H7 (cell line): ENCODE measurements around the gene HS6ST3. TPM values are rescaled to one million over a fixed set of nuclear protein-coding genes. Genes with fewer than 3 reads are reported as not detected.

Experiments used
- DNase-seq: peaks from one replicate; pipeline ENCODE4 v3.0.0; 2012
- H3K27me3 ChIP-seq: 2 replicates; pipeline ENCODE4 v1.6.0; 2011; ENCODE audit warnings: mild to moderate bottlenecking, low read length; ENCODE audit not compliant: control insufficient read depth, insufficient read depth
- H3K36me3 ChIP-seq: replicated peaks from 2 replicates; pipeline ENCODE4 v1.5.1; 2011; ENCODE audit warnings: low read length; ENCODE audit not compliant: control insufficient read depth, insufficient read depth
- H3K4me3 ChIP-seq: 2 replicates; pipeline ENCODE4 v1.5.1; 2011; ENCODE audit warnings: low read depth, mild to moderate bottlenecking, control low read depth, low read length, moderate library complexity; ENCODE audit not compliant: insufficient read depth
- total RNA-seq: library from RNA; depleted of rRNA; stranded (reverse); fragments of >200 nt; shearing (Covaris generic); gene quantifications from 2 replicates; pipeline ENCODE4 v1.2.3, GENCODE V29; 2014

The HS6ST3 gene
- total RNA-seq, 1 experiment from 2014 or later = 0.21 TPM

DNA sequence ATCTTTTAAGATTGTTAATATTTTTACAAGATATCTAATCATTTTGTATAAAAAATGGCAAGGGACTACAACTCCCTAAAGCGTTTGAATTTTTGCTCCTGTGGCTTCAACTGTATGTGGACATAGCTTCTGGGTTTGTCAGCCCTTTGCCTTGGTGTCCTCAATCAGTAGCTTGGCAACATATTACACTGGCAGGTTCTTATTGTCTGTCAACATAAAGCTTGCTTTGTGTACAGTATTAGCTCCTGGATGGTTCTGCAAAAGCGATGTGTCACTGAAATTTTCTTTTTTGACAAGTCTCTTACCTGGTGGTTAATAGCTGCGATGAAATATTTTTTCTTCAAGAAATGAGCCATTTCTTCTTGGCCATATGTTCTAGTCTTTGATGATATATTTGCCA, 190.0 kb downstream of the HS6ST3 start:
- DNase-seq = no peak
- H3K4me3 ChIP-seq = no peak overlapping the region
- H3K27me3 ChIP-seq = no peaks in the 10 kb centered on the region
- no peaks in the 10 kb centered on the region for H3K36me3 ChIP-seq

DNA sequence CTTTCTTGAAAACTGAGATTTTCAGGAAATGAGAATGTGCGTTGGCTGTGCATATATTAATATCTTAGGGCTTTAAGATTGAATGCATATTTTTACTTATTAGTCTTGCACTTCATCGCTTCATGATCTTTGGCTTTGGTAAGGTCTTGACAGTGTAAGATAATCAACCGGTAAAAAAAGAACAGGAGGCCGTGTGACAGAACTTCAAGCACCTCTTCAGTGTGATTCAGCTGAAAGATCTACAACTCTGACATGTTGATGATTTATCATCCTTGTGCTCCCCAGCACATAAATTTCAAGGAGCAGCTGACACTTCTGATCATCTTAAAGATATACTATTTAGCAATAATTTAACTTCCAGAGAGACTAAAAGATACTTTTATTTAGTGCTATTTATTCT, 195.1 kb downstream of the HS6ST3 start:
- Histone ChIP-seq H3K4me3 (no peak overlapping the region), H3K36me3 (no peaks in the 10 kb centered on the region), H3K27me3 (no peaks in the 10 kb centered on the region)
- DNase-seq = no peak

DNA sequence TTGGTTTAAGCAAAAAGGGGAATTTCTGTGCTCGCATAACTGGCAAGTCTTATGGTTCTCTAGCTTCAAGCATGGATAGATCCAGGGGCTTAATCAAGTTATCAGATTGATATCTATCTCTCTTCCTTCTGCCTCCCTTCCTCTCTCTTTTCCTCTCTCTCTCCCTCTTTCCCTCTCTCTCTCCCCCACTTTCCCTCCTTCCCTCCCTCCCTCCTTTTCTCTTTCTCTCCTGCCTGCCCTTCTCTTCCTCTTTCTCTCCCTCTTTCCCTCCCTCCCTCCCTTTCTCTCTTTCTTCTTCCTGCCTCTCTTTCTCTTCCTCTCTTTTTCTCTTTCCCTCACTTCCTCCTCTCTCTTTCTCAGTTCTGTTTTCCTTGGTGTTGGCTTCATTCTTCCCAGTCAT, 195.8 kb downstream of the HS6ST3 start:
- Histone ChIP-seq H3K27me3 (no peaks in the 10 kb centered on the region), H3K4me3 (no peak overlapping the region), H3K36me3 (no peaks in the 10 kb centered on the region)
- no peak for DNase-seq

DNA sequence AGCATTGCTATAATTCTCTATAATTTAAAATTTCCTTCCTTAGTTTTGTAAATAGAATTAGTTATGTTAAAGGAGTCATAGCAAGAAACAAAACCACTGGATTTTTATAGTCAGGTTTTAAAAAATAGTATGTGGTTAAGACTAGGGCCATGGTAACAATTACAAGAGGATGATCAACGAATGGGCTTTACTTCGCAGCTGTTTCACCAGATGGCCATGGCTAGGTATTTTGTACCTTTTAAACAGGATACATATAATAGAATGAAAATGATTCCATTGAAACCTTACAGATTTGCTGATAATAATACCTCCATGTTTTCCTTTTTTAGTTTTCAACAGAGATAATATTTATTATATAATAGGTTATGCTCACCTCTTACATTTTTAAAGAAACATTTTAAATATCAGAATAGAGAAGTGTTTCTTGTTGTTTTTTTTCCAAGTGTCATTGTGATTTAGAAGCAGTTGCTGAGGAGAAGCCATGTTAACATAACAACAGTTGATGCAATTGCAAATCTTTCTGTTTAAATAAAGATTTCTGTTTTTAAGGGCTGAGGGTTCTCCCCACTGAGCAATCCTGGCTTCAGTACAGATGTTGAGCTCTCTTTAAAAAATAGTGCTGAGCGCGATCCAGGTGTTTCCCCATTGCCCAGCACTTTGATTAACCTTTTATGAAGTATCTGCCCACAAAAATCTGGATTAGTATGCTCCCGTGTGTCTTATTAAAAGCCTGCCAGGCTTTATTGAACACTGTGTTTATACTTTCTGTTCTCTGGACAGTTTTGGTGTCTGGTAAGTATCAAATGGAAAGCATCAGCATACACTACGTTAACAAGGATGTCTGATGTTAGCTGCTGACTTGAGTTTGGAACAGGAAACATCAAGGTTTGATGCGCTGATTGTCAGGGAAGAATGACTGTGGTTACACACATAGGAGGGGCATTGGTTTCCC, 205.3 kb downstream of the HS6ST3 start:
- peak; percentile 6 for DNase-seq
- Histone ChIP-seq H3K4me3 (no peak overlapping the region), H3K27me3 (no peaks in the 10 kb centered on the region)

DNA sequence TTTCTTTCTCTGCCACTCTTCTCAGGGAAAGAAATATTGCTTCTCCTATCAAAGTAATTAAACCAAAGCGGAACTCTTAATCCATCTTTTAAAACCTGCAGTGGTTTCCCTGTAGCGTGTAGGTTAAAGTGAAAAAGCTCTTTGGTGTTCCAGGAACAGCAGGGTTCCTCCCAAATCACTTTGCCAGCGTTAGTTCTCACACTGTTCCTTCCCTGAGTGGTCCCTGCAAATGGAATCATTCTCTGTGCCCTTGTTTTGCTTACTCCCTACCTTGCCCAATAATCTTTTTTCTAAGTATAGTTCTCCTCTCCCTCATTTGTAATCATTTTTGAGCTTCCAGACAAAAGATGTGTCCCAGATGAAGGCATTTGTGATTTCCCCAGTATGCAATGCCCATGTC, 207.5 kb downstream of the HS6ST3 start:
- Histone ChIP-seq H3K27me3 (no peaks in the 10 kb centered on the region), H3K4me3 (no peak overlapping the region), H3K36me3 (no peaks in the 10 kb centered on the region)
- DNase-seq = no peak

More for the DNA sequence above, 205.3 kb downstream of the HS6ST3 start:
- no peaks in the 10 kb centered on the region for H3K36me3 ChIP-seq

DNA sequence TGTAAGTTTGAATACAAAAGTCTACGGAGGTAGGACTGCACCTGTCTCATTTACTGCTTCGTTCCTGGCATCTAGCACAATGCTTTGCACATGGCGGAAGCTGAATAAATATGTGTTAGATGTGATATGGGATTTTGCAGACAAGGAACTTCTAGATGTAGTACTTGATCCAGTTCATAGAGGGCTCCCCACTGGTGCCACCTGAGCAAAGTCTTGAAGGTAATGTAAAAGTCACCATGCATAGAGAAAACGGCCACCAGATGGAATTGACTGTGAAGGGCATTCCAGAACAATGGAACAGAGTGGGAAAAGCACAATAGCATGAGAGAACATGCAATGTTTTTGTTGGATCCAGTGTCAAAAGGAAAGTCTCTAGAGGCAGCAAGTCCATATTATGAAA, 209.3 kb downstream of the HS6ST3 start:
- no peaks in the 10 kb centered on the region for H3K27me3 ChIP-seq
- H3K36me3 ChIP-seq = no peaks in the 10 kb centered on the region
- H3K4me3 ChIP-seq = no peak overlapping the region
- no peak for DNase-seq

- Histone ChIP-seq H3K27me3 (no peaks in the 10 kb centered on the region), H3K36me3 (no peaks in the 10 kb centered on the region), H3K4me3 (no peak overlapping the region)
- DNase-seq = no peak
Observed at GRCh38 chr13:96308568-96308967, 218.7 kb downstream of the HS6ST3 start.

- Histone ChIP-seq H3K36me3 (no peaks in the 10 kb centered on the region), H3K27me3 (no peaks in the 10 kb centered on the region), H3K4me3 (no peak overlapping the region)
- DNase-seq = no peak
Observed at GRCh38 chr13:96314974-96315373, 225.1 kb downstream of the HS6ST3 start.

- Histone ChIP-seq H3K4me3 (no peak overlapping the region), H3K36me3 (no peaks in the 10 kb centered on the region; the same call in 1 of the 2 replicates)
- no peak for DNase-seq
Observed at GRCh38 chr13:96338030-96338429, 248.1 kb downstream of the HS6ST3 start.

GRCh38 chr13:96342286-96342685, 252.4 kb downstream of the HS6ST3 start:
- Histone ChIP-seq H3K4me3 (no peak overlapping the region), H3K27me3 (no peaks in the 10 kb centered on the region), H3K36me3 (no peaks in the 10 kb centered on the region)
- no peak for DNase-seq

More at GRCh38 chr13:96338030-96338429, 248.1 kb downstream of the HS6ST3 start:
- H3K27me3 ChIP-seq = no peaks in the 10 kb centered on the region

- no peaks in the 10 kb centered on the region for H3K27me3 ChIP-seq
- no peaks in the 10 kb centered on the region for H3K36me3 ChIP-seq
- DNase-seq = no peak
- no peak overlapping the region for H3K4me3 ChIP-seq
Observed at GRCh38 chr13:96342852-96343465, 253.1 kb downstream of the HS6ST3 start.

DNA sequence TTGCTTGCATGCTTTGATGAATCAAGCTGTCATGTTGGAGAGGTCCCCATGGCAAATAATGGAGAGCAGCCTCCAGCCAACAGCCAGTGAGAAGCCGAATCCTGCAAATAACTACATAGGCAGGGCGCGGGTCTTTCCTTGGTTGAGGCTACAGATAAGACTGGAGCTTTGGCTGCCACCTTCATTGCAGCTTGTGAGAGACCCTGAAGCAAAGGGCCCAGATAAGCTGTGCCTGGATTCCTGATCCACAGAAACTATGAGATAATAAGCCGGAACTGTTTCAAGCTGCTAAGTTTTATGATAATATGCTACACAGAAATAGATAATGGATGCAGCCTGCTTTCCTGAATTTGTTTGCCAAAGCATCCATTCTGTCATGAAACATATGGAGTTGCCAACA, 257.0 kb downstream of the HS6ST3 start:
- Histone ChIP-seq H3K4me3 (no peak overlapping the region), H3K36me3 (no peaks in the 10 kb centered on the region), H3K27me3 (no peaks in the 10 kb centered on the region)
- no peak for DNase-seq

DNA sequence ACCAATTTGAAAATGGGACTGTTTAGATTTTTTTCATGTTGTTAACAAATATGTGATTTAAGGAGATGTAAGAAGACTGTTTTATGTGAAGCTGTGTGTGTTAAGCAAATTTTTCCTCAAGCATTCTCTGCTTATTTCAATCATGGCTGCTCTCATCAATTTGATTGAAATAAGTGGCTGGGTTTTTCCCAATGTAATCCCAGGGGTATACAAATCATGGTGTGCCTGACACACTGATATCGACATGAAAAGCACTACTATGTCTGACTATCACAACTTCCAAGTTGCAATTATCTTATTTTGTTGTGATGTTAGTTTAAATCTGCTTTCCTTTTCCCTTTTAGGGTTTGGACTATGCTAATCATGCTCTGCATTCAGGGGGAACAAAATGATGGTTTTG, 283.7 kb downstream of the HS6ST3 start:
- Histone ChIP-seq H3K36me3 (no peaks in the 10 kb centered on the region), H3K4me3 (no peak overlapping the region), H3K27me3 (no peaks in the 10 kb centered on the region)
- no peak for DNase-seq

DNA sequence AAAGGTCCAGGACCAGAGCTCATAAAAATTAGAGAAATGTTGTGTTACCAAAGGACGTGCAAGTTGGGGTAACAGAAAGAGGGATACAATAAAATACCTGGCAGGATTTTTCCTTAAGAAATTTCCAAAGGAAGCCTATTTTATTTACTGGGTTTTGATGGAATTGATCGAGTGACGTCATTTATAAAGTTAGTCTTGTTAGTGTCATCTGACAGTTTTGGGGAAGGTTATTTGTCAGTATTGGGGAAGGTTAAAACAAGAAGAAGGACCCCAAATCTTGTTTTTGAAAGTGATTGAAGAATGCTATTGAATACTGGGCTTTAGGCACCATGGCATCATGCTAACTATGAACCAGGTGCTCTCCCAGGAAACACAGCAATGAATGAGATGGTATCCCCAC, 287.9 kb downstream of the HS6ST3 start:
- no peak overlapping the region for H3K4me3 ChIP-seq
- H3K36me3 ChIP-seq = no peaks in the 10 kb centered on the region
- no peak for DNase-seq
- no peaks in the 10 kb centered on the region for H3K27me3 ChIP-seq

DNA sequence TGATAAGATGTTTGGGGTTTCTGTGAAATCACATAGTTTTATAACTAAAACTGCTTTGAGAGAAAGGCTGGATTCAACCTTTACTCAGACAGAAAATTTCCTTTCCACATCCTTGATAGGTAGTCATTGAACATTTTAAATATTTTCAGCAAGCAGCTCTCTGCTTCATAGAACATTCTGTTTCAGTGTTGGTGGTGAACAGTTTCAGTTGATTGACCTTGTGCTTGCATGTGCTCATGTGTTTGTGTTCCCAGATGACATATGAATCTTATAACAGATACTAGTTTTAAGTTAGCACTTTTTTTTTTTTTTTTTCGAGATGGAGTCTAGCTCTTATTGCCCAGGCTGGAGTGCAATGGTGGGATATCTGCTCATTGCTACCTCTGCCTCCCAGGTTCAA, 290.1 kb downstream of the HS6ST3 start:
- H3K4me3 ChIP-seq = no peak overlapping the region
- no peaks in the 10 kb centered on the region for H3K36me3 ChIP-seq
- no peaks in the 10 kb centered on the region for H3K27me3 ChIP-seq
- no peak for DNase-seq
